ENCODE results near the gene LAMA3.
A peak's percentile ranks its signal among the peaks of the same experiment; 100 is the strongest.

The LAMA3 gene

DNA sequence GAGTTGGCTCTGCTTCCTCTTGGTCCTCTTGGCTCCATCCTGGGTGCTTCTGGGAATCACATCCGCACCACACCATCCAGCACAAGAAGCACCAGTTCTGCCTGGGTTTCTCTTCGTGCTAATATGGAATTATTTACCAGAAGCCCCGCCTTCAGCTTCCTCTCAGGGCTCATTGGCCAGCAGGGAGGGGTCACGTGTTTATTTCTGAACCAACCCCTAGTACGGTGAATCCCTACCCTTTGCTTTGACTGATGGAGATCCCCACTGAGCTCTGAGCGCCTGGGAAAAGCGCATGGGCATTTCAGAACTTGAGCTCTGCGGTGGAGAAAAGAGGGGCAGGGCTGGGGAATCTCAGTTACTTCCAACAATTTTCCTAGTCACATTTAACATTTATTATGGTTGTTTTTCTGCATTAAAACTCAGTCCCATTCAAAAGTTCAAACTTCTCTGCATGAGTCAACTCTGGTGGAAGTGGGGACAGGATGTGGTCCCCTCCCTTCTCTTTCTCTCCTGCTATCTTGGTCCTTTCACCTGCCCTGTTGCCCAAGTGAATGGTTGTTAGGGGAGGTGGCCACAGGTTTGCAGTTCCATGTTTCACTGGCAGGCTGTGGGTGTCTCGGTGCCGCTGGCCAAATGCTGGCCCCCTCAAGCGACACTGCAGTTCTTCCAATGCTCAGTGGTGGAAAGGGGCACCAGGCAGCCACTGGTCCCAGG is 248.9 kb downstream of the LAMA3 start:
- no peak for DNase-seq (ENCODE audit: low read depth in 2 of 2)

DNA sequence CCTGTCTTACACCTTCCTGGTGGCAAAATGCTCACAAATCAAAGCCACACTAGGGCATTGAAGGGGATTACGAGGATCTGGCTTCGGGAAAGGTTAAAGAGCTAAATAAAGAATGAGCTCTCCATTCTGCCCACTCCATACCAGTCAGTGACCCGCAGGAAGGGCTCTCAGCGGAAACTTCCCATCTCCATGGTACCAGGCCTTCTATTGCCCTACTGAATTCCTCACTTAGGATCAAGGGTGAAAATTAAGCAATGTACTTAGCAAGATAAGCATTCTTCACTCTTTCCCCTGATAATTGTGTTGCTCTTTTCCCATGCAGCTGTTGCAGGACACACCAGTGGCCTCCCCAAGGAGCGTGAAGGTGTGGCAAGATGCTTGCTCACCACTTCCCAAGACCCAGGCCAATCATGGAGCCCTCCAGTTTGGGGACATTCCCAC is 249.7 kb downstream of the LAMA3 start:
- no peak for DNase-seq (ENCODE audit: low read depth in 2 of 2)

DNA sequence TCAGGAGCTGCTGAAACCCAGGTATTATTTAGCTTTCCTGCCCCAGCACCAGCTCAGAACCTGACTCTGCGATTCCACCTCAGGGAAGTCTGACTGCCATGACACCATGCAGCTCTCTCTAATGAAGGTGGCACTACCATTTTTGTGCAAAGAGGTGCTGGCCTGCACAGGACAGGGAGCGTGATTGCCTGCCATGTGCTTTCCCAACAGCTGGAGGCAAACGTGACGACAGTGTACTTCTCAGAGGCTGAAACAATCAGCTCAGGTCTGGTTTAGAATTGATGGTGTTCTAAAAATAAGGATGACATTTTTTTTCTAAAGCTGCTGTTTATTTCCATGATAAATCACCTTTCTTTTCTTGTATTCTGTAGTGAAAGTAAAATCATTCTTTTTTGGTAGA is 250.1 kb downstream of the LAMA3 start:
- no peak for DNase-seq (ENCODE audit: low read depth in 2 of 2)

DNA sequence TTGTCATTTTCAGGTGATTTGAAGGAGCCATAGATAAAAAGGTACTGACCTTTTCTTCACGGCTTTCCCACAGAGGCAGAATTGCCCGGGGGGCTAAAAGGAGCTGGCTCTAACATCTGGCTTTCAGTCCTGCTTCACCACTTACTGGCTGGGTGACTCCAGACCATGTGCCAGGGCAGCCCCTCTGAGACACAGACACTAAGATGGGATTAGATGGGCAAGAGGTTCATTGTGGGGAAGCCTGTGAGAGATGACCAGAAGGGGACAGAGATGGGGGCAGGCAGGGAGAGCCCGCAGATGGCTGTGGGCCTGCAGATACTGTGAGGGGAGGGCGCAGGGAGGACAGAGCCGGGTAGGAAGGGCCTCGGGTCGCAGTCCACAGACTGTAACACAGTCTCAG is 250.6 kb downstream of the LAMA3 start:
- no peak for DNase-seq (ENCODE audit: low read depth in 2 of 2)

DNA sequence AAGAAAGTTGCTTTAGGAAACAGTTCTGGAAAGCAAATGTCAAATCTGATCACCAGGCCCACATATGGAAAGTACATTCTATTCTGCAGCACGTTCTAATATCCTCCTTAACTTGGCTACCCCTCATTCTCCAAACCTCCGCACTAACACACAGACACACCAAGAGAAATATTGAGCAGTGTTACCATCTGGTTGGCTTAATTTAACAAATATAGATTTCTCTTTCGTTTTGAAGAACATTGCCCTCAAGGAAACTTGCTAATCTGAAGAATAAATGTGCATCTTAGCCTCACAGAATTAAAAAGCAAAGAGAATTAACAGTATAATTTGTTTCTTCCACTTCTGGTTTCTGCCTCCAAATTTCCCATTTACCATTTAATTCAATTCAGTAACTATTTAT is 252.5 kb downstream of the LAMA3 start:
- DNase-seq (ENCODE audit: low read depth in 2 of 2) = no peak

DNA sequence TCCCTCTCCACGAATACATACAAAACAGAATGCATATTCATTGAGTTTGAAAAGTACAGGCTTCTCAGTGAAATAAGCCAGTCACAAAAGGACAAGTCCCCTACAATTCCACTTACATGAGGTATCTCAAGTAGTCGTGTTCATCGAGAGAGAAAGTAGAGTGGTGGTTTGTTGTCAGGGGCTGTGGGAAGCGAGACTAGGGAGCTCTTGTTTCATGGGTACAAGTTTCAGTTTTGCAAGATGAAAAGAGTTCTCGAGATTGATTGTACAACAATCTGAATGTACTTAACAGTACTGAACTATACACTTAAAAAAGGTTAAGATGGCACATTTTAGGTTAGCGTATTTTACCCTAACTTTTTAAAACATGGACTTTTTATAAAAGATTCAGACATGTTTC is 253.9 kb downstream of the LAMA3 start:
- no peak for DNase-seq (ENCODE audit: low read depth in 2 of 2)

DNA sequence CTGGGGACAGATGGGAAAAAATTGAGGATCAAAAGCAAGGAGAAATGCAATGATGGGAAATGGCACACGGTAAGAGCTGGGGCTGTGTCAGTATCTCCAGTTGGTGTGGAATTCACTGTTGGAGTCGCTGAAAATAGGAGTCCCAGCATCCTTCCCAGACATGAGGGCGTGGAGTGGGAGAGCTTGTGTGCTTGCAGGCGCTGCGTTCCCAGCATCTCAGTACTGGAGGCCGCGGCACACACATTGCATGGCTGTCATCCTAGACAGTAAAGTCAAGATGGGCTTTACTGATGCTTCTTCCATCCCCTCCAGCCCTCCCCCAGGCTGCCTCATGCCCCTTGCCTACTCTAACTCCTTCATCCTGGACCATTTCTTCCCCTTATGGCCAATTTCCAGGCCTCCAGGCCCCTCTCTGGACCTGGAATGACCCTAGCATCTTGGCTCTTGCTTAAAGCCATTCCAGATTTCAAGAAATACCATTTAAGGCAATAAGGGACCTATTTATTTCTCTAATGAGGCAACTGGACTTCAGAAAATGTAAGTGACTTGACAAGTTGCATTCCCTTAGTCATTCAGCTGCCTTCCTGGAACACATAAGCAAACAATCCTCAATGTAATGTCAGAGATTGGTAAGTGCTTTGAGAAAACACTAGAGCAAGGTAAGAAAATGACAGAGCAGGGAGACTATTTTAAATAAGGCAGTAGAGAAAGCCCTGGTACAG is 254.8 kb downstream of the LAMA3 start:
- no peak for DNase-seq (ENCODE audit: low read depth in 2 of 2)

DNA sequence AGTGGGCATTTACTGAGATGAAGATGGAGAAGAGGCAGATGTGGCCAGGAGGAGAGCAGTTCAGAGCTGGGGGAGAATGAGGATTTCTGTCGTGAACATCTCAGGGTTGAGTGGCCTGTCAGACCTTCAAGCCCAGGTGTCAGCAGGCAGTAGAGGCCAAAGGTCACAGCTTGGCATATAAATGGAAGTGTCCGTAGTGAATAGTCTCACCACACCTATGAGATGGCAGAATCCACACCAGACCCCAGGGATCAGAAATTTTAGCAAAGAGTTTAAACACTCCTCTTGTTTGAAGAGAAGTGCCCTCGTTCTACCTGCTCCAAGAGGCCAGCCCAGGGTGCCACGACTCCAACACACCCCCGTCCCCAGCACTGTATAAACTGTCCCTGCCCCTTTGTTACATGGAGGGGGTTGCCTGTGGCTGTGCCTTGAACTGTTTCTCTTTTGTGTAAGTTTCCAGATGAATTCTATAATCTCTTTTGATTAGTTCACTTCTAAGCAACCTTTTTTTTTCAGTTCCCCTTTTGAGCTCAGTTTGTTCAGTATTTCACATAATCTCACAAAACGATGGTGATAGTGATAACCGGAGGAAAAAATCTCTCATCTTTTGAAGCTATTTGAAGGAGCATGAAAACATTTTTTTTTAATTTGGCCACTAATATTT is 256.3 kb downstream of the LAMA3 start:
- no peak for DNase-seq (ENCODE audit: low read depth in 2 of 2)

DNA sequence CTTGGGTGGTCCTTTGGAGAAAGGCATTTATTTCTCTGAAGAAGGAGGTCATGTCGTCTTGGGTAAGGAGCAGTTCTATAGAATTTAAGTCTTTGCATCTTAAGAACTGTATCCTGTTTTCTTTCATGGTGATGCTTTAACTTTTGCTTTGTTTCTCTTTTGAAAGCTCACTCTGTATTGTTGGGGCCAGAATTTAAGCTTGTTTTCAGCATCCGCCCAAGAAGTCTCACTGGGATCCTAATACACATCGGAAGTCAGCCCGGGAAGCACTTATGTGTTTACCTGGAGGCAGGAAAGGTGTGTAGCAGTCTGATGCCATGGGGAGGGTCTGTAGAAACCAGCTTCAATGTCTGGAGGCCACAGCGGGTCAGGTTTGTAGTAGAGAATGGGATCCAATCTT is 260.6 kb downstream of the LAMA3 start:
- DNase-seq (ENCODE audit: low read depth in 2 of 2) = no peak

DNA sequence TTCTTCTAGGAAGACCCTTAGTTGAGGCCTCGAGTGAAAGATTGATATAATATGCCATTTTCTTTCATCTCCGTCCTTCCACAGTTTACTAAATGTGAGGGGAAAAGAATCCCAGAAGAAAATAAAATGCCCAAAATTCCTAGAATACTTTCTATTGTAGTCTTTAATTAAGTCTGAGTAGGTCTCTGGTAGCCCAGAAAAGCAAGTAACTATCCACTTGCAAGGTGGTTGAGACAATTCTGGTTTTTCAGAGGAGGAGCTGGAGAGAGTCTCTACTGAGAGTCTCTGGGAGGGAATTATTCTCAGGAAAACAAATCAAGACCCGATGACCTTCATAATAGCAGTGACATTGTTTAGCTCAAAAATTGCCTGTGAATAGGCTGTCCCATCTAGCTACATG is 261.4 kb downstream of the LAMA3 start:
- DNase-seq (ENCODE audit: low read depth in 2 of 2) = no peak

DNA sequence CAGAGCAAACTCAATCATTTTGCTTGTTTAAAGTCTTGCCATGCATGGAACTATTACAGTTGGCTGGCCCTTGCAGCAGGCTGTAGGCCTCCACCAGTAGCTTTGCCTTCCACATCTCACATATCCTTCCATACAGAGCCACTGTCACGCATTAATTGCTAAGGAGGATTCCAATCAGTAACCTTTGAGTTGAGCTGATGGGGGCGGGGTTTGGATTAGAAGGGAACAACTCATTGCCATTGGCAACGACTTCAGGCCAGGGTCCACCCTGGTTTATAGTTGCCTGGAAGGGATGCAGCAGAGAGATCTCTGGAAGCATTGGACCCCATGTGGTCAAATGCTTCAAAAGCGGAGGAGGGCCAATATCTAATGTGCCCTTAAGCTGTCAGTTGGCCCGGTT is 262.0 kb downstream of the LAMA3 start:
- no peak for DNase-seq (ENCODE audit: low read depth in 2 of 2)

DNA sequence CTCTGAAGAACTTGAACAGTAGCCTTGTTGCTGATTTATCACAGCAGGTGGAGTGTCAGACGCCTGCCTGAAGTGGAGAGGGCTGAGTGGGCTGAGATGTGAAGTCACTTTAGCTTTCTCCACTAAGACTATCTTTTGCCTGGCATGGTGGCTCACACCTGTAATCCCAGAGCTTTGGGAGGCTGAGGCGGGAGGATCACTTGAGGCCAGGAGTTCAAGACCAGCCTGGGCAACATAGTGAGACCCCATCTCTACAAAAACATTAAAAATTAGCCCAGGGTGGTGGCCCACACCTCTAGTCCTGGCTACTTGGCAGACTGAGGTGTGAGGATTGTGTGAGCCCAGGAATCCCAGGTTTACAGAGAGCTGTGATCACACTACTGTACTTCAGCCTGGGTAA is 264.7 kb downstream of the LAMA3 start:
- no peak for DNase-seq (ENCODE audit: low read depth in 2 of 2)

DNA sequence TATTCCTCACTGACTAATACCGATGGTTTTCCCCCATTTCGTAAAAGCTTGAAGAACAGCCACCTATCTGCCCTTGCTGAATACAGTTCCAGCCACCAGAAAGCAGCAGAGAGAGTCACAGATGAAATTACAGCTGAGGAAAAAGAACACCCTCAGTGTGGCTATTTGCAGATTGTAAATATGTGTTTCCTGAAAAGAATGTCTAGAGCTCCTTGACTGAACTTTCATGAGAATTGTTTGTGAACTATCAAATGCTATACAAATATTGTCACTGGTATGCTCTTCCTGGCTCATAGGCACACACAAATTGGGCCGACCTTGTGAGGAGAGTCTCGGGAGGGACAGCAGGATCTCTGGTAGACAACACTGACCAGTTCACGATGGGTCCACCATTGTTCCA is 267.2 kb downstream of the LAMA3 start:
- no peak for DNase-seq (ENCODE audit: low read depth in 2 of 2)

DNA sequence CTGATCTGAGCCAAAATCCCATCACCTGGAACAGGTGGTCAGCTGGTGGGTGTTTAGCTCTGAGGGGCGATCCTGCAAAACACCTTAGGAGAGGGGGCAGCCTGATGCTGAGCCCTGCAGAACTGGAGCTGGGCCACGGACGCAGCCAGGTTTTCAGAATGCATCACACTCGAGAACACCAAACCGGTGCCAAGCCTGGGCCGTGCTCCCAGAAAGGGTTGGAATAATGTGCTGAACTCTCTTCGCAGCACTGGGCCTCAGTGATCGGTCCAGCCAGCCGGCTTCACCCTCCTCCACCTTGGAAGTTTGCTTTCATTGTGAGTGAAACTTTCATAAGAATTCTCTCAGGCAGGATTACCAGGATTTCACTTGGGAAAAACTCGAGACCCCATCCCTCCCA is 268.8 kb downstream of the LAMA3 start:
- no peak for DNase-seq (ENCODE audit: low read depth in 2 of 2)

DNA sequence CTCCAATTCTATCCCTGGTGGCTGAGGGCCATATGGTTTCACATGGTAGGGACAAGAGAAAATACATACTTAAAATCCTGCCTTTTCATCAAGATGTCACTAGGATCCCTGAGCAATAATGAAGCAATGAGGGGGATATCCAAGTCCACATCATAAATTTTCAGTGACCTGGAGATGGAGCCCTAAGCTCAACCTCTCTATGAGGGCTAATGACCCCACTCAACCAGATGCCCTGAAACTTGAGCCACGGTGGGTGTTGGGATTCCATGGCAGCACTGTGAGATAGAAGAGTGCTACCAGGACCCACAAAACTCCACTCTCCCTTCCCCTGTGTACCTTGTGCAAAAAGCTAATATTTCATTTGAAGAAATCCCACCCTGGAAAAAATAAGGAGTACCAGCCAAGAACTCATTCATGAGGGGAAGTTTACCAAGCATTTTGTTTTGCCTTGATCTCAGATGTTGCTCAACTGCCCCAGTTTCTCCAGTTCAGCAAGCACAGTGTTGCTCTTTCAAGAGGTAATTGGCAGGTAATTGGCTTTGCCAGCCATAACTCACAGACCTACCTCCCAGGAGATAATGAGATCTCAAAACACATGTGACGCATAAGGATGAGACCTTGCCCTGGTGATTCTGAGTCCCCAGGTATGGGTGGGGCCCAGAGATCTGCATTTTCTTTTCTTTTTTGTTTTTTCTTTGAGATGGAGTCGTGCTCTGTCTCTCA is 274.4 kb downstream of the LAMA3 start:
- DNase-seq (ENCODE audit: low read depth in 2 of 2) = no peak

DNA sequence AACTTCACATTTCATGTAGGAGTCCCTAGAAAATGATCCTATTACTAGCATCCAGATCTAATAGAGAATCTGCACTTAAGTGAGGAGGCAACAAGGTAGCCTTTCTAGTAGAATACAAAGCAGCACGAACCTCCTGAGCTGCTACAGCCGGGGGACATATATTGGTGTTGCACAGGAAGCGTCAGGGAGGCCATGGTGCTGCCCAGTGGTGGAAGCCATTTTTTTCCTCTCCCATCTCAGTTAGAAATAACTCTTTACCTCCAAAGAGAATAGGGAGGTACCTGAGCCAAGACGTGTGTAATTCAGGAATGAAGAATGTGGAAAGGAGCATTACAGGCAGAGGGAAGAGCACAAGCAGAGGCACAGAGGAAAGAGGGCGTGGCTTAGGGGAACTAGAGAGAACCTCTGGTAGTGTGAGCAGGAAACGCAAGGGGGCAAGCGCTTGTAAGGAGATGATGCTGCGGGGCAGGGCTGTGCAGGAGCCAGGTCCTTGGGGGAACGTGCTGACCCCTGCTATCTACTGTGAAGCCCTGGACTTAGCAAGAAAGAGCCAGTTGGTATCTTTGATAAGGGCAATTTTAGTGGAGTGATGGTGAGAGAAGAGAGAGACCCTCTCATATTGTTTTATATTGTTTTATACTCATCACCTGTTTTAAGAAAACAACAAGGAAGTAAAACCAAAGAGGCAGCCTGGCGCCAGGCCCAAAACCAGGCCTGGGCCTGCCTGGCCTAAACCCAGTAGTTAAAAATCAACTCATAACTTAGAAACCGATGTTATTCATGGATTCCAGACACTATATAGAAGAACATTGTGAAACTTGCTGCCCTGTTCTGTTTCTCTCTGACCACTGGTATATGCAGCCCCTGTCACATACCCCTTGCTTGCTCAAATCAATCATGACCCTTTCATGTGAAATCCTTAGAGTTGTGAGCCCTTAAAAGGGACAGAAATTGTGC is 275.3 kb downstream of the LAMA3 start:
- DNase-seq (ENCODE audit: low read depth in 2 of 2) = peak in 1 of 2 donors; percentile 13

DNA sequence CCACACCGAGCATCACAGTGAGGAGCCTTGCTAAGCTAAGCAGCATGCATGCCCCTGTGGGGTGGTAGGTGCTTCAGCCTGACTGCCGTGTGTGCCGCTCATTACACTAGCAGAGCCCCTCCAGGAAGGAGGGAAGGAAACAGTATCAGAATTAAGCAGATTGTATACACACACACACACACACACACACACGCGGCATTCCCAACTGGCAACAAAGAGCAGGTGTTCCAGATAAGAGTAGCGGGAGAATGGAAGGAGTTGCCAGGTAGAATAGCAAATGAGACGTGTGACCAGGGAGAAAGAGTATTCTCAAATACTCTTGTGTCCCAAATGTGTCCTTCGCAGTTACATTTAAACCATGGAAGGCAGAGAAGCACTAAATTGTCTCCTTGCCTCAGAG is 277.7 kb downstream of the LAMA3 start:
- DNase-seq (ENCODE audit: low read depth in 2 of 2) = no peak

DNA sequence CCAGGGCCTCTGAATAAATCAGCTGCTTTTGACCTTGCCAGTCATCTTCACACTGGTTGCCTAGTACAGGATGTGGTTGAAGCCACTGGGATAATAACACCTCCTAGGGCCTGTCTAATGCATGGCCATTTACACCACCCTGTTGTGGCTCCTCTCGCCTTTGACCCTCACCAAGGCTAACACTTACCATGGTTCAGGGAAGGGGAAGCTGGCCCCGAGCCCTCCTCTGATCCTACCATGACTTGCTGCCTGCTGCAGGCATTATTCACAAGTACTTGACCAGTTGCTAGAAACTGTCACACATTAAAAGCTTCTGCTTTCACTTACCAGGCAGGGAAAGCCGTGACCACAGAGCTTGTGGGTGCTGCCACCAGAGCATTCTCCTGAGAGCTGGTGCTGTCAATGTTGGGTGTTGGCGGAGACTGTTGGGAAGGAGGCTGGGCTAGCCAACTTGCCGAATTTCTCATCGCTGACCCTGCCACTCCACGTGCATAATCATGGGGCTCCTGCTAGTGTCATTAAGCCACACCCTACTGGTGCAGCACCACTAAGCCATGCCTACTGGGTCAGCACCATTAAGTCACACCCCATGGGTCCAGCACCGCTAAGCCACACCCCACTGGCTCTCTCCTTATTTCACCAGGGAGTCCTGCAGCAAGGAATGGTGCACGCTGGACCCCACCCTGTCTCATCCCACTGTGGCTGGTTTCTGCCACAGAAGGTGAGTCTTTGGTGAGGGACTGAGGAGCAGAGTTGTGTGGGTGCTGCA is 278.3 kb downstream of the LAMA3 start:
- no peak for DNase-seq (ENCODE audit: low read depth in 2 of 2)

DNA sequence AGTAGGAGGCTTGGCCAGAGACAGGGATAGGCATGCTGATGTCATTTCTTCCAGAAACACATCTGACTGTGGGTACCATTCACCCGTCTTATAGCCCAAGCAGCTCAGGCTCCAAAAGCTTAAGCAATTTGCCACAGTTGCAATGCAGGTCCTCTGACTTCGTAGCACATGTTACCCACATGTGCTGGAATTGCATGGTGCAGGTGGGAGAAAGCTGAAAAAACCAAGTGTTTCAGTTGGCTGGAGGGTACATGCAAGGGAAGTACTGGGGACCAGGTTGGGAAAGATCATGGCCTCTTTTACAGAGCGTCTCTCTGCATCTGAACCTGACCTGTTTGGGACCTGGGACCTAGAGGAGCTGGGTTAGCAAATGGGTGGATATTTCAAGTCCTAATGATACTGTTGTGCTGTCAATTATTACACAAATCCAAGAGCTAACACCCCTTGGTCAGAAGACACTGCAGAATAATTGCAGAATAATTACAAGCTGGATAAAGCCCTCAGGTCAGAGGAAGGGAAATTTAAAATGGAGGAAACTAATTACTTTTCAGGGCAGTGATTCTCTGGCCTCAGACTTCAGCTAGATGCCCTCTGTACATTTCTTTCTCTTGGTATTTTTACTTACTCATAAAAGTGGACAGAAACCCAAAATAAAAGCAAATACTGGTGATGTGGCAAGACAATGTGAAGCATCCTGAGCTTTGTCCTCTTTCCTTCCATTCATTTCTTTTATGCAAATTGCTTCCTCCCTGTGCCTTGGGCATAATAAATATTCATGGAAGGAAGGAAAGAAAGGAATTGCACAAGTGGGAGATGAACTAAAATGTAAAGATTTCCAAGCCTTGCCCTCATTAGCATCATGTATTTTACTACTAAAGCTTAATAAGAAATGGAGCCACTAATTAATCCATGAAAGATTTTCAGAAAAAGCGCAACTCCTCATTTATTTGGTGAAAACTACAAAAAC is 279.7 kb downstream of the LAMA3 start:
- DNase-seq (ENCODE audit: low read depth in 2 of 2) = no peak

Measured in stimulated activated CD4-positive, alpha-beta T cell treated with anti-CD3 and anti-CD28 coated beads, Interleukin-1b, Interleukin-23, amount 100 ng/mL, for 1 hour (primary cell).